CD14-positive monocyte (primary cell): ENCODE data around the gene F7. TPM values are rescaled to one million over a fixed set of nuclear protein-coding genes. Genes with fewer than 3 reads are reported as not detected.

Source experiments
- DNase-seq, 3 donors: peaks; one replicate each; pipeline ENCODE4 v3.0.0-alpha.2; 2011 to 2022
- H2AFZ ChIP-seq: 2 replicates; pipeline ENCODE4 v1.6.0; 2012; ENCODE audit warnings: mild to moderate bottlenecking, low read depth, low read length, inconsistent platforms; ENCODE audit not compliant: insufficient read depth, poor library complexity, severe bottlenecking
- H3K27ac ChIP-seq, 2 donors: 1 replicate in 1 of 2; 2 replicates in 1 of 2; pipeline ENCODE4 v1.5.1; 2012 to 2013; ENCODE audit warnings: low read length in 2 of 2, control low read depth in 1 of 2, inconsistent platforms in 1 of 2, low read depth in 1 of 2, mild to moderate bottlenecking in 1 of 2
- H3K27me3 ChIP-seq, 2 donors: one replicate each; pipeline versions ENCODE4 v1.6.0 to v1.6.1; 2011 to 2013; ENCODE audit warnings: low read length in 2 of 2; ENCODE audit not compliant: control insufficient read depth in 2 of 2, insufficient read depth in 2 of 2
- H3K36me3 ChIP-seq, 2 donors: replicated peaks in 1 of 2; 1 replicate in 1 of 2; 2 replicates in 1 of 2; pipeline versions ENCODE4 v1.5.1 to v1.6.1; 2012 to 2013; ENCODE audit warnings: low read length in 2 of 2, control low read depth in 1 of 2, inconsistent platforms in 1 of 2, mild to moderate bottlenecking in 1 of 2; ENCODE audit not compliant: insufficient read depth in 2 of 2, control insufficient read depth in 1 of 2
- H3K4me1 ChIP-seq, 2 donors: 1 replicate in 1 of 2; 2 replicates in 1 of 2; pipeline versions ENCODE4 v1.5.1 to v1.6.1; 2012 to 2013; ENCODE audit warnings: low read length in 2 of 2, control low read depth in 1 of 2, inconsistent platforms in 1 of 2, mild to moderate bottlenecking in 1 of 2, moderate library complexity in 1 of 2; ENCODE audit not compliant: insufficient read depth in 2 of 2, control insufficient read depth in 1 of 2
- H3K4me2 ChIP-seq: replicated peaks from 2 replicates; pipeline ENCODE3; 2012; ENCODE audit warnings: low read length, moderate library complexity, mild to moderate bottlenecking; ENCODE audit not compliant: poor library complexity, severe bottlenecking; ENCODE audit errors: extremely low read depth
- H3K4me3 ChIP-seq, 3 experiments: fragments of 200-600 bp in 1 of 3; sonication (generic) in 1 of 3; replicated peaks in 1 of 3; 1 replicate in 2 of 3; 2 replicates in 1 of 3; pipeline ENCODE4 v1.5.1; 2011 to 2013; ENCODE audit warnings: low read length in 3 of 3, mild to moderate bottlenecking in 3 of 3, control low read depth in 2 of 3, low read depth in 2 of 3, inconsistent platforms in 1 of 3, moderate library complexity in 1 of 3
- H3K79me2 ChIP-seq: 2 replicates; pipeline ENCODE4 v1.6.0; 2012; ENCODE audit warnings: mild to moderate bottlenecking, control low read depth, inconsistent platforms, low read length, moderate library complexity; ENCODE audit not compliant: insufficient read depth
- H3K9ac ChIP-seq: 2 replicates; pipeline ENCODE4 v1.6.0; 2017; ENCODE audit warnings: low read length, mild to moderate bottlenecking; ENCODE audit not compliant: insufficient read depth, poor library complexity, severe bottlenecking
- H3K9me3 ChIP-seq, 2 donors: replicated peaks in 1 of 2; 1 replicate in 1 of 2; 2 replicates in 1 of 2; pipeline versions ENCODE4 v1.5.1 to v1.6.1; 2012 to 2013; ENCODE audit warnings: low read length in 2 of 2, control low read depth in 1 of 2; ENCODE audit not compliant: control insufficient read depth in 1 of 2, insufficient read depth in 1 of 2
- H4K20me1 ChIP-seq: 2 replicates; pipeline ENCODE4 v1.6.0; 2012; ENCODE audit warnings: mild to moderate bottlenecking, low read length, control low read depth, moderate library complexity; ENCODE audit not compliant: insufficient read depth
- H3K27ac Mint-ChIP-seq, 7 donors: one replicate each; pipeline ENCODE4 v1.8.0; 2020; ENCODE audit warnings: mild to moderate bottlenecking in 7 of 7, mixed read lengths in 7 of 7, moderate library complexity in 6 of 7, inconsistent platforms in 2 of 7
- H3K27me3 Mint-ChIP-seq, 3 donors: one replicate each; pipeline ENCODE4 v1.8.0; 2021 to 2022; ENCODE audit warnings: low read depth in 3 of 3, mild to moderate bottlenecking in 3 of 3, mixed read lengths in 3 of 3, moderate library complexity in 3 of 3, inconsistent platforms in 1 of 3
- H3K36me3 Mint-ChIP-seq, 2 donors: one replicate each; pipeline ENCODE4 v1.8.0; 2020; ENCODE audit warnings: mixed read lengths in 2 of 2, inconsistent platforms in 1 of 2, mild to moderate bottlenecking in 1 of 2
- H3K4me1 Mint-ChIP-seq: one replicate; pipeline ENCODE4 v1.8.0; 2020; ENCODE audit warnings: mild to moderate bottlenecking, mixed read lengths
- H3K4me3 Mint-ChIP-seq, 2 donors: one replicate each; pipeline ENCODE4 v1.8.0; 2020; ENCODE audit warnings: mild to moderate bottlenecking in 2 of 2, mixed read lengths in 2 of 2, moderate library complexity in 1 of 2
- H3K9me3 Mint-ChIP-seq, 7 donors: one replicate each; pipeline ENCODE4 v1.8.0; 2020 to 2022; ENCODE audit warnings: mixed read lengths in 7 of 7, mild to moderate bottlenecking in 6 of 7, moderate library complexity in 6 of 7, inconsistent platforms in 2 of 7
- WGBS: methylation state at CpG from one replicate; pipeline ENCODE4 v1.1.5; 2013; ENCODE audit warnings: missing lambda C conversion rate; ENCODE audit not compliant: insufficient coverage; 5-methylcytosine and 5-hydroxymethylcytosine counted together
- intact Hi-C, 2 donors: fragments of 100-400 bp; cut with micrococcal nuclease; formaldehyde crosslinking; loops; one replicate each; pipeline versions ENCODE4 v1.15.0 to v1.15.1; 2023
- polyA plus RNA-seq, 3 donors: library from polyadenylated mRNA; depleted of rRNA in 1 of 3; unstranded in 2 of 3; stranded (reverse) in 1 of 3; fragments of 300-500 nt in 2 of 3; fragments of >200 nt in 1 of 3; fragmentation: Illumina TruSeq in 2 of 3; gene quantifications; 1 replicate in 2 of 3; 2 replicates in 1 of 3; pipeline ENCODE4 v1.2.3, GENCODE V29; 2012 to 2021
- TF ChIP-seq, protein P1 (sequence below): fragments of 200-600 bp; IDR thresholded peaks from one replicate; pipeline ENCODE4 v1.8.0; 2022; ENCODE audit warnings: antibody characterized with exemption, mild to moderate bottlenecking

The F7 gene
- polyA plus RNA-seq, 3 donors: not detected

GRCh38 chr13:113162783-113163685 lies 57.4 kb downstream of the F7 start:
- Histone ChIP-seq H3K9ac (no peak overlapping the region), H3K36me3 (no peaks in the 10 kb centered on the region), H3K27ac (no peak overlapping the region), H3K79me2 (no peaks in the 10 kb centered on the region), H4K20me1 (no peaks in the 10 kb centered on the region), H3K27me3 (peaks cover 0 to 19% of the 10 kb centered on the region in 2 donors), H3K4me3 (no peak overlapping the region), H3K4me2 (no peak overlapping the region), H3K4me1 (no peaks in the 10 kb centered on the region), H3K9me3 (peaks cover 0 to 3% of the 10 kb centered on the region in 2 donors), H2AFZ (no peak overlapping the region)
- 54% methylated on average over 23 of the region's 25 CpGs for WGBS
- Mint-ChIP-seq H3K9me3 (peaks cover 0 to 8% (median 4%) of the 10 kb centered on the region in 7 donors), H3K27ac (no peak overlapping the region), H3K27me3 (peaks cover 25 to 47% (median 47%) of the 10 kb centered on the region in 3 donors), H3K36me3 (no peaks in the 10 kb centered on the region), H3K4me1 (no peaks in the 10 kb centered on the region), H3K4me3 (peak overlapping the region in 1 of 2 donors; percentile 78)
- intact Hi-C loops: no loop called here
- DNase-seq: no peak
- TF ChIP-seq, protein P1, sequence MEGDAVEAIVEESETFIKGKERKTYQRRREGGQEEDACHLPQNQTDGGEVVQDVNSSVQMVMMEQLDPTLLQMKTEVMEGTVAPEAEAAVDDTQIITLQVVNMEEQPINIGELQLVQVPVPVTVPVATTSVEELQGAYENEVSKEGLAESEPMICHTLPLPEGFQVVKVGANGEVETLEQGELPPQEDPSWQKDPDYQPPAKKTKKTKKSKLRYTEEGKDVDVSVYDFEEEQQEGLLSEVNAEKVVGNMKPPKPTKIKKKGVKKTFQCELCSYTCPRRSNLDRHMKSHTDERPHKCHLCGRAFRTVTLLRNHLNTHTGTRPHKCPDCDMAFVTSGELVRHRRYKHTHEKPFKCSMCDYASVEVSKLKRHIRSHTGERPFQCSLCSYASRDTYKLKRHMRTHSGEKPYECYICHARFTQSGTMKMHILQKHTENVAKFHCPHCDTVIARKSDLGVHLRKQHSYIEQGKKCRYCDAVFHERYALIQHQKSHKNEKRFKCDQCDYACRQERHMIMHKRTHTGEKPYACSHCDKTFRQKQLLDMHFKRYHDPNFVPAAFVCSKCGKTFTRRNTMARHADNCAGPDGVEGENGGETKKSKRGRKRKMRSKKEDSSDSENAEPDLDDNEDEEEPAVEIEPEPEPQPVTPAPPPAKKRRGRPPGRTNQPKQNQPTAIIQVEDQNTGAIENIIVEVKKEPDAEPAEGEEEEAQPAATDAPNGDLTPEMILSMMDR: no peak

DNA sequence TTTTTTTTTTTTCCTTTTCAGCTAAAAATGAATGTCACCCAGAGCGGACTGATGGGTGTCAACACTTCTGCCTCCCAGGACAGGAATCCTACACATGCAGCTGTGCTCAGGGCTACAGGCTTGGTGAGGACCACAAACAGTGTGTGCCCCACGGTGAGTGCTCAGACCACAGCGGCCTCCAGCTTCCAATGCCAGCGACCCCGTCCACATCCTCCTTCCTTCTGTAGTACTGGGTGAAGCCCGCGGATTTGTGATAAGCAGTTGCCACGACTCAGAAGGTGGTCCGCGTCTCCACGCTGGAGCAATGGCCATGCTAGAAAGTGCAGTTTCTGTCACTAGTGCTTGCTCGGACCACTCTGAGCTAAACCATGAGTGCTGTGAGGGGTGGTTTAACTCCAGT lies 58.9 kb downstream of the F7 start:
- Mint-ChIP-seq H3K36me3 (peaks cover 4 to 6% of the 10 kb centered on the region in 2 donors), H3K4me1 (no peaks in the 10 kb centered on the region), H3K9me3 (peaks cover 0 to 8% (median 4%) of the 10 kb centered on the region in 7 donors), H3K27ac (no peak overlapping the region), H3K4me3 (peak overlapping the region in 1 of 2 donors; percentile 44), H3K27me3 (peaks cover 25 to 47% (median 41%) of the 10 kb centered on the region in 3 donors)
- Histone ChIP-seq H2AFZ (no peak overlapping the region), H4K20me1 (no peaks in the 10 kb centered on the region), H3K4me2 (no peak overlapping the region), H3K36me3 (no peaks in the 10 kb centered on the region), H3K4me3 (no peak overlapping the region), H3K9me3 (peaks cover 0 to 3% of the 10 kb centered on the region in 2 donors), H3K9ac (no peak overlapping the region), H3K27ac (no peak overlapping the region), H3K27me3 (peaks cover 0 to 19% of the 10 kb centered on the region in 2 donors), H3K79me2 (no peaks in the 10 kb centered on the region), H3K4me1 (no peaks in the 10 kb centered on the region)
- WGBS: 73% methylated on average over 8 of the region's 12 CpGs
- intact Hi-C loops: no loop called here
- TF ChIP-seq, protein P1: no peak
- DNase-seq: no peak
